BLaER1 (cell line): Measurements from ENCODE around the gene ATF3.
"Not testable (repeated sequence)": the region's sequence is repeated elsewhere in the genome, so short reads cannot be mapped to it uniquely, and the experiment has no call there.

Experiments
- H3K27ac ChIP-seq: shearing (Covaris generic); formaldehyde crosslinking; 2 replicates; pipeline ENCODE4 v1.8.1; 2022
- H3K27me3 ChIP-seq: shearing (Covaris generic); formaldehyde crosslinking; 2 replicates; pipeline ENCODE4 v1.8.1; 2022
- H3K36me3 ChIP-seq: shearing (Covaris generic); formaldehyde crosslinking; 2 replicates; pipeline ENCODE4 v1.8.1; 2022
- H3K4me1 ChIP-seq: shearing (Covaris generic); formaldehyde crosslinking; 2 replicates; pipeline ENCODE4 v1.8.1; 2022
- H3K4me2 ChIP-seq: shearing (Covaris generic); formaldehyde crosslinking; 2 replicates; pipeline ENCODE4 v1.8.1; 2022
- H3K4me3 ChIP-seq: shearing (Covaris generic); formaldehyde crosslinking; 2 replicates; pipeline ENCODE4 v1.8.1; 2022
- H3K9ac ChIP-seq: shearing (Covaris generic); formaldehyde crosslinking; 2 replicates; pipeline ENCODE4 v1.8.1; 2022
- H3K9me3 ChIP-seq: shearing (Covaris generic); formaldehyde crosslinking; 2 replicates; pipeline ENCODE4 v1.8.1; 2022
- H4K20me1 ChIP-seq: shearing (Covaris generic); formaldehyde crosslinking; 2 replicates; pipeline ENCODE4 v1.8.1; 2022
- Cebpa-rat ChIP-seq: shearing (Covaris generic); IDR thresholded peaks from 2 replicates; pipeline ENCODE4 v1.8.1; 2022

Gene ATF3

DNA sequence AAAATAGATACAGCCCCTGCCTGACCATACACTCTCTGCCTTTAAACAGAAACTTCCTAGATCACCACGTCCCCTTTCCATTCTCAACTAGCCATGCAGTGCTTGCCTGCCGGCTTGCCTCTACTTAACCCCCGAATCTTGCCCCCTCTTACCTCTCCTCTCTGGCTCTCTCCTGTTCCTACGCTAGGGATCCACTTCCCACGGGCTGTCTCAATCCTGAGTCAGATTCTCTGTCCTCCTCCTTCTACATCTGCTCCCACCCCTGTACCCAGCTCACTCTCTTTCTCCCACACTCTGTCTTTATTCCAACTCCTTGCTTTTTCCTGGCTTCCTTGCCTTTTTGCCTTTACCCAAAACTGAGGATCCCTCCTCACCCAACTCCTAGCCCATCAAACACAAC is 29.3 kb downstream of the ATF3 start:
- no peak for TF ChIP-seq Cebpa-rat
- H3K36me3 ChIP-seq = no peaks in the 10 kb centered on the region
- H3K9me3 ChIP-seq = peaks cover 18% of the 10 kb centered on the region
- peaks cover 70% of the 10 kb centered on the region for H3K4me1 ChIP-seq
- H3K9ac ChIP-seq = peak overlapping the region; percentile 76
- H3K27me3 ChIP-seq = no peaks in the 10 kb centered on the region
- no peak overlapping the region for H3K4me3 ChIP-seq
- no peaks in the 10 kb centered on the region for H4K20me1 ChIP-seq
- H3K27ac ChIP-seq = peak overlapping the region; percentile 89
- peak overlapping the region; percentile 95 for H3K4me2 ChIP-seq

GRCh38 chr1:212638492-212639151 is 30.1 kb downstream of the ATF3 start:
- H3K9ac ChIP-seq = peak overlapping the region; percentile 76; the same call in 1 of the 2 replicates
- H4K20me1 ChIP-seq = no peaks in the 10 kb centered on the region
- H3K9me3 ChIP-seq = peaks cover 11% of the 10 kb centered on the region; the same call in 1 of the 2 replicates
- H3K4me2 ChIP-seq = peak overlapping the region; percentile 95
- no peak for TF ChIP-seq Cebpa-rat
- no peaks in the 10 kb centered on the region for H3K27me3 ChIP-seq
- H3K4me1 ChIP-seq = peaks cover 65% of the 10 kb centered on the region
- peak overlapping the region; percentile 89 for H3K27ac ChIP-seq
- no peaks in the 10 kb centered on the region for H3K36me3 ChIP-seq
- H3K4me3 ChIP-seq = no peak overlapping the region

GRCh38 chr1:212639524-212639923 is 31.0 kb downstream of the ATF3 start:
- not testable (repeated sequence) for H3K9me3 ChIP-seq, H3K9ac ChIP-seq, H3K27me3 ChIP-seq, H3K36me3 ChIP-seq, H4K20me1 ChIP-seq, H3K4me3 ChIP-seq
- Histone ChIP-seq H3K4me2 (peak overlapping the region; percentile 95), H3K4me1 (peaks cover 64% of the 10 kb centered on the region), H3K27ac (peak overlapping the region; percentile 42)

DNA sequence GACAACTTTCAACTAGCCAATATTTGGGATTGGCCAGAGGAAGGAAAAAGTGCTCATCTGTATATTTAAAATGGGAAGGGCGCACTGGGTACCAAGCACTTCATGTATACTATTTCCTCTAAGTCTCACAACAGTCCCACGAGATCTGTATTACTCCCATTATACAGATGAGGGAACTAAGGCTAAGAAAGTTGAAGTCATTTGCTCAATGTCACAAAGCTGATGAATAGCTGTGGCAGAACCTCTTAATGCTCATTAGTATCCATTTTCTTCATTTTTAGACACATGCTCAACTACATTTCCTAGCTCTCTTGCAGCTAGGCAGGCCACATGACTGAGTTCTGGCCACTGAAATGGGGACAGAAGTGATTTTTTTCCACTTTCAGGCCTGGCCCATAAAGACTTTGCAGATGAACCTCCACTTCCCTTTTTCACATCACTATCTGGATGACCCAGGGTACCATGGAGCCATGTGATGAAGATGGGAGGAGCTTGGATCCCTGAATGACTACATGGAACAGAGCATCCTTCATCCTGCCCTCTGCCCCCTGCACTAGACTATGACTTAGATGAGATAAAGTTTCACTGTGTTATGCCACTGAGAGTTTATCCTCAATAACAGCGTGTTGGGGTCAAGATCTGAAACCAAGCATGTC is 31.8 kb downstream of the ATF3 start:
- Histone ChIP-seq H3K27ac (no peak overlapping the region), H3K27me3 (no peaks in the 10 kb centered on the region), H3K36me3 (no peaks in the 10 kb centered on the region), H3K9ac (no peak overlapping the region), H3K4me3 (no peak overlapping the region), H3K4me1 (peaks cover 59% of the 10 kb centered on the region), H3K9me3 (0 out of 2 replicates have a peak, but pooled peaks cover 10% of the 10 kb centered on the region), H3K4me2 (0 out of 2 replicates have a peak overlapping the region, but pooled peaks have one; percentile 0), H4K20me1 (no peaks in the 10 kb centered on the region)
- no peak for TF ChIP-seq Cebpa-rat

GRCh38 chr1:212641956-212642355 is 33.4 kb downstream of the ATF3 start:
- H3K9me3 ChIP-seq = 0 out of 2 replicates have a peak, but pooled peaks cover 10% of the 10 kb centered on the region
- peaks cover 43% of the 10 kb centered on the region for H3K4me1 ChIP-seq
- H3K27ac ChIP-seq = no peak overlapping the region
- H3K36me3 ChIP-seq = no peaks in the 10 kb centered on the region
- no peak overlapping the region for H3K9ac ChIP-seq
- no peaks in the 10 kb centered on the region for H4K20me1 ChIP-seq
- H3K4me3 ChIP-seq = no peak overlapping the region
- no peak overlapping the region for H3K4me2 ChIP-seq
- no peak for TF ChIP-seq Cebpa-rat
- H3K27me3 ChIP-seq = no peaks in the 10 kb centered on the region

DNA sequence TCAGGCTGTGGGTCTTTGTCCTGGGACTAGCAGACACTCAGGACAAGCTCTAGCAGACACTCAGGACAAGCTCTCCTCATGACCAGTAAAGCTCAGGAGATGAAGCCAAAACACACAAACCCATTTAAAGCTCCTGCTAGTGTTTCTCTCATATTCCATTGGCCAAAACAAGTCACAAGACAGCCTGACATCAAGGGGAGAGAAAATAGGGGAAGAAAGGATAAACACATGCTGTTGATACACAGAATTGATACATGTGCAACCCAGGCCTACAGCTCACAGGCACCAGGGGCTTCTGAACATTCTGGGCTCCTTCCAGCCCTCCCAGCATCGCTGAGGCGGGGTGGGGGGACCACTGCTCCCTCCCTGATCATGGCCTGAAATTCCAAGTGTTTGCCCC is 35.3 kb downstream of the ATF3 start:
- Histone ChIP-seq H3K4me1 (peaks cover 24% of the 10 kb centered on the region), H3K4me2 (peak overlapping the region; percentile 43; the same call in 1 of the 2 replicates), H3K36me3 (no peaks in the 10 kb centered on the region), H3K27ac (no peak overlapping the region), H3K9ac (no peak overlapping the region), H3K4me3 (no peak overlapping the region), H3K9me3 (0 out of 2 replicates have a peak, but pooled peaks cover 10% of the 10 kb centered on the region), H3K27me3 (no peaks in the 10 kb centered on the region), H4K20me1 (no peaks in the 10 kb centered on the region)
- no peak for TF ChIP-seq Cebpa-rat

DNA sequence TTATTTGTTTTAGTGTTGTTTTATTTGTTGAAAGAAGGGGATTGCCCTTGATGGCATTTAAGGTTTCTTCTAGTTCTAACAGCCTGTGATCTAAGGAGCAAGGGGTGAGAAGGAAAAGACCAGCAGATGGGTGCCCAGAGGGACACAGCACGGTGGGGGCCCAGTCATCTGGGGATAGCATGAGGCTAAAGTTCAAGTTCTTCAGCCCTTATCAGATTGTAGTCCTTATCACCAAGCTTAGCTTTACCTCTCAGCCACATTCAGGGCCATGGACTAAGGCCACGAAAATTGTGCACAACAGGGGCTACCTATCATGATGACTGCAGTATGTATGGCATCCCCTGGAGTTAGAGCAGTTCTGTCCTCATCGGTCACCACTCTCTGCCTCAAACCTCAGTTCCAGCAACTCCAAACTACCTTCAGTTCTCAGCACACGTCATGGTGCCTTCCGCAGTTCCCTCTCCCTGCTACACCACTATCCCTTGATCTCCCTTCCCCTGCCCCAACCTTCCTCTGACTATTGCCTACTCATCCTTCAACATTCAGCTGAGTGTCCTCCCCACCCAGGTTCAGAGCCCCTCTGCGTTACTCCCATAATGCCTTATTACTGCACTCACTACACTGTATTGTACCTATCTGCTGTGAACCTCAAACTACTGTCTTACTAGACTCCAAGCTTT is 36.4 kb downstream of the ATF3 start:
- Histone ChIP-seq H3K9me3 (0 out of 2 replicates have a peak, but pooled peaks cover 9% of the 10 kb centered on the region), H3K9ac (no peak overlapping the region), H3K27me3 (no peaks in the 10 kb centered on the region), H3K27ac (no peak overlapping the region), H3K4me3 (no peak overlapping the region), H3K4me2 (peak overlapping the region; percentile 43; the same call in 1 of the 2 replicates), H4K20me1 (no peaks in the 10 kb centered on the region), H3K36me3 (no peaks in the 10 kb centered on the region), H3K4me1 (peaks cover 12% of the 10 kb centered on the region)
- no peak for TF ChIP-seq Cebpa-rat

DNA sequence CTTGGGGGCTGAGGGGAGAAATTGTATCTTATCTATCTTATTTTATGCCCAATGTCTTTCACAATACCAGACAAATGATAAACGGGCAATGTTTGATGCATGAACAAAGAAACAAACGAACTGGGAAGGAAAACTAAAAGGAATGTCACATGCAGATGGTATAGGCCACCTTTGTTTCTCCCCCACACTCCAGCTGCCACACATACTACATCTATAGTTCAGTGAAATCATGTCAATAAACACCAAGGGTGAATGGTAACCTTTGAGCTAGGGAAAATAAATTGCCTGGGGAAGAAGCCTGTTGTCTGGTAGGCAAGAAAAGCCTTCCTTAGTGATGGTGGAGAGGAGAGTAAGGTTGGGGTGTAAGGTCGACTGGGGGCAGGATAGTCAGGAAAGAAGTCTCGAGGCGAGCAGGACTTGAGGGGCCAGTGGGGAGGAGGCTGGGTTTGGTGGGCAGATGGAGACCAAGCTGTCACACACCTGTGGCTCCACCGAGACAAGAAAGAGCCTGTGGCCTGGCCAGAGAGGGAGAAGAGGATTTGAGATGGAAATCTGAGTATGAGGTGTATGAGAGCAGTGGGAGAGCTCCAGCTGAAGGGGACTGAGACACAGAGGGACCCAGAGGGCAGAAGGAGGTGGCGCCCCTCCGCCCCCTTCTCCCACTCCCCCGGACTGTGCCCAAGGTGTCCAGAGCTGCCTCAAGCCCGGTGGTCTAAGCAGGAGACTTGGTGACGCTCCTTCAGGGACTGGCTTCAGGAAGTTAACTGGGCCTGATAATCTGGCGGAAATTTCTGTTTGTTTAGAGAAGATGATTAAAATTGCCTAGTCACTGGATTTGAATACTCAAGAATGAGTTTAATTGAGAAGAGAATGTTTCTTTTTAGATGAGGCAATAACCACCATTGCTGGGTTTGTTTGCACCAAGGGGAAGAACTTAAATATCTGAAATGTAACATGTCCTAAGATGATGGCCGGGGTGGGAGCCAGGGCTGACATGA is 37.3 kb downstream of the ATF3 start:
- Histone ChIP-seq H3K4me2 (no peak overlapping the region), H3K4me3 (no peak overlapping the region), H3K9me3 (0 out of 2 replicates have a peak, but pooled peaks cover under 1% of the 10 kb centered on the region), H3K36me3 (no peaks in the 10 kb centered on the region), H3K27me3 (no peaks in the 10 kb centered on the region), H4K20me1 (no peaks in the 10 kb centered on the region), H3K27ac (no peak overlapping the region), H3K4me1 (peaks cover 15% of the 10 kb centered on the region), H3K9ac (no peak overlapping the region)
- TF ChIP-seq Cebpa-rat = no peak

- TF ChIP-seq Cebpa-rat = no peak
- Histone ChIP-seq H3K27ac (no peak overlapping the region), H3K9me3 (no peaks in the 10 kb centered on the region), H3K4me3 (no peak overlapping the region), H3K27me3 (no peaks in the 10 kb centered on the region), H3K4me1 (peaks cover 15% of the 10 kb centered on the region), H3K36me3 (no peaks in the 10 kb centered on the region), H3K9ac (no peak overlapping the region), H4K20me1 (no peaks in the 10 kb centered on the region), H3K4me2 (no peak overlapping the region)
Observed at GRCh38 chr1:212646588-212646987, 38.0 kb downstream of the ATF3 start.
